IMR-90 (cell line): Measurements from ENCODE around the gene TRPV3. TPM values are rescaled to one million over a fixed set of nuclear protein-coding genes. Genes with fewer than 3 reads are reported as not detected.

Experiments
- ATAC-seq: fragments of 200-7000 bp; cut with Tn5 transposase; 2 replicates; pipeline ENCODE4 v1.9.1; 2020; ENCODE audit warnings: low read depth, mild to moderate bottlenecking, moderate library complexity
- BruUV-seq: library from RNA; stranded (reverse); fragments of 400-500 nt; replicated peaks from 2 replicates; lab custom pipeline; 2021; lab: Mats Ljungman, UMichigan
- CTCF ChIA-PET: fragments of 300-600 bp; formaldehyde crosslinking; extraction: SDS; loops from one replicate; lab custom pipeline; 2021; ENCODE audit warnings: antibody characterized with exemption; lab: Yijun Ruan, JAX
- POLR2A ChIA-PET: fragments of 300-600 bp; sonication (Branson Sonifier 250); formaldehyde crosslinking; loops from one replicate; lab custom pipeline; 2022; ENCODE audit warnings: antibody characterized with exemption; ENCODE audit not compliant: unreplicated experiment; lab: Charles Lee
- DNase-seq: peaks from one replicate; pipeline ENCODE4 v3.0.0; 2013
- H2AFZ ChIP-seq: replicated peaks from 2 replicates; pipeline ENCODE3; 2013; ENCODE audit warnings: low read length, mild to moderate bottlenecking; ENCODE audit not compliant: poor library complexity
- H2AK5ac ChIP-seq: 2 replicates; pipeline ENCODE4 v1.6.1; 2013; ENCODE audit warnings: low read depth, low read length, inconsistent platforms
- H2AK9ac ChIP-seq: replicated peaks from 2 replicates; pipeline ENCODE3; 2013; ENCODE audit warnings: mild to moderate bottlenecking, low read depth, low read length, moderate library complexity; ENCODE audit not compliant: poor library complexity
- H2BK120ac ChIP-seq: 2 replicates; pipeline ENCODE4 v1.6.1; 2013; ENCODE audit warnings: low read depth, low read length, inconsistent platforms
- H2BK15ac ChIP-seq: 3 replicates; pipeline ENCODE4 v1.6.1; 2013; ENCODE audit warnings: low read depth, low read length, inconsistent platforms
- H2BK20ac ChIP-seq: 2 replicates; pipeline ENCODE4 v1.6.1; 2013; ENCODE audit warnings: low read depth, mild to moderate bottlenecking, inconsistent platforms, low read length, moderate library complexity
- H2BK5ac ChIP-seq: 2 replicates; pipeline ENCODE4 v1.6.1; 2013; ENCODE audit warnings: mild to moderate bottlenecking, low read depth, low read length, inconsistent platforms; ENCODE audit not compliant: poor library complexity, severe bottlenecking
- H3K14ac ChIP-seq: replicated peaks from 2 replicates; pipeline ENCODE4 v1.6.1; 2013; ENCODE audit warnings: low read depth, low read length, inconsistent platforms
- H3K18ac ChIP-seq: 2 replicates; pipeline ENCODE4 v1.6.1; 2013; ENCODE audit warnings: low read depth, low read length, control low read depth
- H3K23ac ChIP-seq: 2 replicates; pipeline ENCODE4 v1.6.1; 2013; ENCODE audit warnings: low read depth, low read length, inconsistent platforms
- H3K27ac ChIP-seq: 2 replicates; pipeline ENCODE4 v1.5.1; 2013; ENCODE audit warnings: mild to moderate bottlenecking, control low read depth, low read length; ENCODE audit not compliant: insufficient read depth
- H3K27me3 ChIP-seq: 2 replicates; pipeline ENCODE4 v1.6.1; 2013; ENCODE audit warnings: low read length; ENCODE audit not compliant: control insufficient read depth, insufficient read depth
- H3K36me3 ChIP-seq: 2 replicates; pipeline ENCODE4 v1.6.1; 2013; ENCODE audit warnings: low read length, mixed read lengths; ENCODE audit not compliant: control insufficient read depth, insufficient read depth
- H3K4ac ChIP-seq: 2 replicates; pipeline ENCODE4 v1.6.1; 2013; ENCODE audit warnings: low read depth, low read length, inconsistent platforms
- H3K4me1 ChIP-seq: 2 replicates; pipeline ENCODE4 v1.6.1; 2013; ENCODE audit warnings: low read length, mixed read lengths; ENCODE audit not compliant: control insufficient read depth, insufficient read depth
- H3K4me2 ChIP-seq: 2 replicates; pipeline ENCODE4 v1.6.1; 2013; ENCODE audit warnings: low read depth, mild to moderate bottlenecking, control low read depth, low read length, moderate library complexity
- H3K4me3 ChIP-seq: 2 replicates; pipeline ENCODE4 v1.5.1; 2013; ENCODE audit warnings: low read depth, mild to moderate bottlenecking, control low read depth, low read length, moderate library complexity; ENCODE audit not compliant: insufficient read depth
- H3K56ac ChIP-seq: 2 replicates; pipeline ENCODE4 v1.6.1; 2013; ENCODE audit warnings: low read length, inconsistent platforms; ENCODE audit not compliant: insufficient read depth; ENCODE audit errors: extremely low read depth
- H3K79me1 ChIP-seq, 2 experiments: 2 replicates each; pipeline ENCODE4 v1.6.1; 2013; ENCODE audit warnings: low read length in 2 of 2, inconsistent platforms in 1 of 2, low read depth in 1 of 2
- H3K9ac ChIP-seq: 2 replicates; pipeline ENCODE4 v1.6.1; 2013; ENCODE audit warnings: low read depth, low read length, control low read depth
- H3K9me1 ChIP-seq: 2 replicates; pipeline ENCODE4 v1.6.1; 2013; ENCODE audit warnings: low read length, inconsistent platforms; ENCODE audit not compliant: insufficient read depth
- H3K9me3 ChIP-seq: 2 replicates; pipeline ENCODE4 v1.6.1; 2013; ENCODE audit warnings: low read length; ENCODE audit not compliant: control insufficient read depth, insufficient read depth
- H4K20me1 ChIP-seq: 2 replicates; pipeline ENCODE4 v1.6.1; 2013; ENCODE audit warnings: low read length, inconsistent platforms; ENCODE audit not compliant: insufficient read depth
- H4K5ac ChIP-seq: 2 replicates; pipeline ENCODE4 v1.6.1; 2013; ENCODE audit warnings: mild to moderate bottlenecking, low read depth, low read length, control low read depth
- H4K8ac ChIP-seq, 2 experiments: 2 replicates each; pipeline ENCODE4 v1.6.1; 2013; ENCODE audit warnings: low read depth in 2 of 2, low read length in 2 of 2, control low read depth in 1 of 2, inconsistent platforms in 1 of 2
- H4K91ac ChIP-seq: 2 replicates; pipeline ENCODE4 v1.6.1; 2013; ENCODE audit warnings: low read depth, low read length, inconsistent platforms; ENCODE audit not compliant: insufficient read depth
- BHLHE40 ChIP-seq: fragments of 150-350 bp; IDR thresholded peaks from 2 replicates; pipeline ENCODE4 v1.6.1; 2016; ENCODE audit warnings: mild to moderate bottlenecking, low read depth, low read length
- CEBPB ChIP-seq: IDR thresholded peaks from 2 replicates; pipeline ENCODE4 v1.6.1; 2012; ENCODE audit warnings: low read depth, low read length, improper control_type of control experiment
- CHD1 ChIP-seq: IDR thresholded peaks from 2 replicates; pipeline ENCODE4 v1.6.1; 2012; ENCODE audit warnings: low read depth, low read length, improper control_type of control experiment
- FOS ChIP-seq: fragments of 150-350 bp; IDR thresholded peaks from 2 replicates; pipeline ENCODE4 v1.6.1; 2016; ENCODE audit warnings: low read depth, low read length
- MAFK ChIP-seq: IDR thresholded peaks from 2 replicates; pipeline ENCODE4 v1.6.1; 2012; ENCODE audit warnings: low read depth, low read length, improper control_type of control experiment
- MAZ ChIP-seq: IDR thresholded peaks from 2 replicates; pipeline ENCODE4 v1.6.1; 2012; ENCODE audit warnings: low read depth, mild to moderate bottlenecking, low read length, improper control_type of control experiment, moderate library complexity, borderline replicate concordance
- NFE2L2 ChIP-seq: fragments of 150-350 bp; IDR thresholded peaks from 2 replicates; pipeline ENCODE4 v1.6.1; 2016; ENCODE audit warnings: low read depth, mild to moderate bottlenecking, low read length
- POLR2A ChIP-seq: IDR thresholded peaks from 2 replicates; pipeline ENCODE4 v1.6.1; 2012; ENCODE audit warnings: mild to moderate bottlenecking, low read depth, low read length
- RAD21 ChIP-seq: IDR thresholded peaks from 2 replicates; pipeline ENCODE4 v1.6.1; 2012; ENCODE audit warnings: low read length, improper control_type of control experiment
- RCOR1 ChIP-seq: IDR thresholded peaks from 2 replicates; pipeline ENCODE4 v1.6.1; 2012; ENCODE audit warnings: mild to moderate bottlenecking, low read length, improper control_type of control experiment; ENCODE audit not compliant: insufficient replicate concordance
- RFX5 ChIP-seq: IDR thresholded peaks from 2 replicates; pipeline ENCODE4 v1.8.0; 2012; ENCODE audit warnings: low read depth, mild to moderate bottlenecking, low read length, moderate library complexity
- WGBS, 2 experiments: methylation state at CpG; one replicate each; pipeline versions ENCODE4 v1.1.5 to v1.1.7; 2013; ENCODE audit warnings: missing lambda C conversion rate in 2 of 2; ENCODE audit not compliant: insufficient read length in 1 of 2; ENCODE audit errors: extremely low coverage in 2 of 2; 5-methylcytosine and 5-hydroxymethylcytosine counted together
- dilution Hi-C: fragments of 300-500 bp; cut with HindIII; formaldehyde crosslinking; loops from one replicate; pipeline ENCODE4 v1.14.3; 2018; ENCODE audit warnings: low sequenced_read_pairs; ENCODE audit not compliant: unreplicated experiment
- in situ Hi-C: fragments of 300-500 bp; cut with MboI; formaldehyde crosslinking; loops from 3 replicates; pipeline ENCODE4 v1.14.3; 2019; ENCODE audit warnings: low sequenced_read_pairs, inconsistent platforms, mixed read lengths
- intact Hi-C: fragments of 100-400 bp; cut with micrococcal nuclease; formaldehyde crosslinking; loops from 2 replicates; pipeline ENCODE4 v1.10.0; 2022
- polyA plus RNA-seq, 3 experiments: library from polyadenylated mRNA; depleted of rRNA; stranded (reverse); fragments of >200 nt; gene quantifications; 2 replicates each; pipeline ENCODE4 v1.2.3, GENCODE V29; 2012; ENCODE audit warnings: low replicate concordance in 1 of 3
- total RNA-seq: library from RNA; depleted of rRNA; stranded (reverse); fragments of >200 nt; gene quantifications from 2 replicates; pipeline ENCODE4 v1.2.3, GENCODE V29; 2012
- TF ChIP-seq, protein P1 (sequence below): fragments of 150-350 bp; IDR thresholded peaks from 2 replicates; pipeline ENCODE4 v1.6.1; 2017; ENCODE audit warnings: mild to moderate bottlenecking, antibody characterized with exemption, low read length, low read depth
- TF ChIP-seq, protein P2 (sequence below): fragments of 150-350 bp; IDR thresholded peaks from 2 replicates; pipeline ENCODE4 v1.6.1; 2016; ENCODE audit warnings: low read depth, mild to moderate bottlenecking, low read length, moderate library complexity, borderline replicate concordance

TRPV3 gene
- total and polyA plus RNA-seq, 2 of the 4 experiments (the other 2 are of a cell fraction), result 0.18 to 0.26 TPM

DNA sequence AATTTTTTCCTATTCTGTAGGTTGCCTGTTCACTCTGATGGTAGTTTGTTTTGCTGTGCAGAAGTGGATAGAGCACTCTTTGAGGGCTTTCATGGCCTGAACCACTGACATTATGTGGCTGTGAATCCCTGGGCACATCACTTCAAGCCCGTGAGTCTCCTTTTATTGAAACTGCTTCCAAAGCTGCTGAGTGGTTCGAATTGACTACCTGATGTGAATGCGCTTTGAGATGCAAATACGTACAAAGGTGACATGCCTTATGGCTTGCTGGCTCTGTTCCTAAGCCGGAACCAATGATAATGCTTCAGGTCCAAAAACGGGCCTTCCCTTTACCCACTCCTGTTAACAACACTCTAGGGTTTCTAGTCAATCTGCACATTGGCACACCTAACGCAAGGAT, 47.5 kb downstream of the TRPV3 start:
- Histone ChIP-seq H3K23ac (no peak overlapping the region), H3K4ac (no peak overlapping the region), H2AK5ac (no peak overlapping the region), H3K4me3 (no peak overlapping the region), H2BK20ac (no peak overlapping the region), H2AFZ (no peak overlapping the region), H3K4me2 (no peak overlapping the region), H4K5ac (no peak overlapping the region), H3K79me1 (no peaks in the 10 kb centered on the region), H2BK5ac (no peak overlapping the region), H3K27ac (no peak overlapping the region), H4K91ac (no peak overlapping the region), H3K36me3 (no peaks in the 10 kb centered on the region), H3K9ac (no peak overlapping the region), H4K20me1 (no peaks in the 10 kb centered on the region), H2BK15ac (no peak overlapping the region), H4K8ac (no peak overlapping the region), H3K9me3 (no peaks in the 10 kb centered on the region), H2BK120ac (no peak overlapping the region), H3K4me1 (no peaks in the 10 kb centered on the region), H3K14ac (no peak overlapping the region), H2AK9ac (no peak overlapping the region), H3K56ac (no peak overlapping the region), H3K9me1 (no peaks in the 10 kb centered on the region), H3K18ac (no peak overlapping the region), H3K27me3 (no peaks in the 10 kb centered on the region; the same call in 1 of the 2 replicates)
- DNase-seq (no peak), ATAC-seq (no peak)
- CTCF ChIA-PET, result no interaction called here
- no TSS peak for BruUV-seq
- TF ChIP-seq POLR2A (no peak), MAZ (no peak), RFX5 (no peak), MAFK (no peak), CHD1 (no peak), CEBPB (no peak), NFE2L2 (no peak), FOS (no peak), RCOR1 (no peak), BHLHE40 (no peak), RAD21 (no peak)
- TF ChIP-seq, protein P1, sequence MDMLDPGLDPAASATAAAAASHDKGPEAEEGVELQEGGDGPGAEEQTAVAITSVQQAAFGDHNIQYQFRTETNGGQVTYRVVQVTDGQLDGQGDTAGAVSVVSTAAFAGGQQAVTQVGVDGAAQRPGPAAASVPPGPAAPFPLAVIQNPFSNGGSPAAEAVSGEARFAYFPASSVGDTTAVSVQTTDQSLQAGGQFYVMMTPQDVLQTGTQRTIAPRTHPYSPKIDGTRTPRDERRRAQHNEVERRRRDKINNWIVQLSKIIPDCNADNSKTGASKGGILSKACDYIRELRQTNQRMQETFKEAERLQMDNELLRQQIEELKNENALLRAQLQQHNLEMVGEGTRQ, result no peak
- TF ChIP-seq, protein P2, sequence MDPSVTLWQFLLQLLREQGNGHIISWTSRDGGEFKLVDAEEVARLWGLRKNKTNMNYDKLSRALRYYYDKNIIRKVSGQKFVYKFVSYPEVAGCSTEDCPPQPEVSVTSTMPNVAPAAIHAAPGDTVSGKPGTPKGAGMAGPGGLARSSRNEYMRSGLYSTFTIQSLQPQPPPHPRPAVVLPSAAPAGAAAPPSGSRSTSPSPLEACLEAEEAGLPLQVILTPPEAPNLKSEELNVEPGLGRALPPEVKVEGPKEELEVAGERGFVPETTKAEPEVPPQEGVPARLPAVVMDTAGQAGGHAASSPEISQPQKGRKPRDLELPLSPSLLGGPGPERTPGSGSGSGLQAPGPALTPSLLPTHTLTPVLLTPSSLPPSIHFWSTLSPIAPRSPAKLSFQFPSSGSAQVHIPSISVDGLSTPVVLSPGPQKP, result no peak
- dilution Hi-C loops (no loop called here), intact Hi-C loops (no loop called here), in situ Hi-C loops (no loop called here)
- POLR2A ChIA-PET, result no interaction called here
- 80% methylated on average over 2 of the region's 7 CpGs; no CpG with 5 or more reads in 1 of the 2 experiments for WGBS, 2 experiments
